ENCODE results near the gene ADARB2.

DNA sequence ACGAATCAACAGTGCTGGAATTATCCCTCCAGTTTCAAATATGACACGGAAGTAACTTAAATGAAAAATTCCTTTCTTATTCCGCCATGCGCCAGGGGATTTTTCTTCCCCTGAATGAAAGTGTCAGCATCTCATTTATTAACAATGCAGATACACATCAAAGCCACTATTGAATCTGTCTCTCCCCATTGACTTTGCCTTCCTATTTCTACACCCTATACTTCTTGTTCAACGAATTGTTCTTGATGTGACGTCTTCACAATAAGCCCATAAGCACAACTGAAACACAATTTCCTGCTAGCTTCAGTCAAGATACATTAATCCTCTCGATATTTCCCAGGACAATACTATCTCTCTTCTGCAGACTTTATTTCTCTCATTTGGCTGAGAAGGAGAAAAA lies 253.5 kb downstream of the ADARB2 start:
- TF ChIP-seq POLR2A (IDR thresholded peaks at IDR 0.05) (no peak), EP300 (IDR thresholded peaks at IDR 0.05; ENCODE audit: low read depth) (no peak)
- TF ChIP-seq, protein P1, sequence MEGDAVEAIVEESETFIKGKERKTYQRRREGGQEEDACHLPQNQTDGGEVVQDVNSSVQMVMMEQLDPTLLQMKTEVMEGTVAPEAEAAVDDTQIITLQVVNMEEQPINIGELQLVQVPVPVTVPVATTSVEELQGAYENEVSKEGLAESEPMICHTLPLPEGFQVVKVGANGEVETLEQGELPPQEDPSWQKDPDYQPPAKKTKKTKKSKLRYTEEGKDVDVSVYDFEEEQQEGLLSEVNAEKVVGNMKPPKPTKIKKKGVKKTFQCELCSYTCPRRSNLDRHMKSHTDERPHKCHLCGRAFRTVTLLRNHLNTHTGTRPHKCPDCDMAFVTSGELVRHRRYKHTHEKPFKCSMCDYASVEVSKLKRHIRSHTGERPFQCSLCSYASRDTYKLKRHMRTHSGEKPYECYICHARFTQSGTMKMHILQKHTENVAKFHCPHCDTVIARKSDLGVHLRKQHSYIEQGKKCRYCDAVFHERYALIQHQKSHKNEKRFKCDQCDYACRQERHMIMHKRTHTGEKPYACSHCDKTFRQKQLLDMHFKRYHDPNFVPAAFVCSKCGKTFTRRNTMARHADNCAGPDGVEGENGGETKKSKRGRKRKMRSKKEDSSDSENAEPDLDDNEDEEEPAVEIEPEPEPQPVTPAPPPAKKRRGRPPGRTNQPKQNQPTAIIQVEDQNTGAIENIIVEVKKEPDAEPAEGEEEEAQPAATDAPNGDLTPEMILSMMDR (IDR thresholded peaks at IDR 0.05): no peak
